Measurements from ENCODE around the gene RELN.

Gene RELN

GRCh38 chr7:104008107-104008506, 18.6 kb upstream of the RELN start:
- H3K4me3 Mint-ChIP-seq: no peak overlapping the region
- H3K9me3 Mint-ChIP-seq: no peaks in the 10 kb centered on the region
- H3K36me3 Mint-ChIP-seq (ENCODE audit: low read depth): no peaks in the 10 kb centered on the region
- no peaks in the 10 kb centered on the region for H3K27me3 Mint-ChIP-seq (ENCODE audit: low read depth)
- no peak overlapping the region for H3K27ac Mint-ChIP-seq
- no peaks in the 10 kb centered on the region for H3K4me1 Mint-ChIP-seq (ENCODE audit: low read depth)

- Mint-ChIP-seq H3K36me3 (ENCODE audit: low read depth) (no peaks in the 10 kb centered on the region), H3K27ac (no peak overlapping the region), H3K4me3 (no peak overlapping the region), H3K27me3 (ENCODE audit: low read depth) (no peaks in the 10 kb centered on the region), H3K9me3 (no peaks in the 10 kb centered on the region), H3K4me1 (ENCODE audit: low read depth) (no peaks in the 10 kb centered on the region)
These were observed 18.2 kb upstream of the RELN start for GRCh38 chr7:104007614-104008013.

- no peaks in the 10 kb centered on the region for H3K4me1 Mint-ChIP-seq (ENCODE audit: low read depth)
- no peak overlapping the region for H3K4me3 Mint-ChIP-seq
- H3K27me3 Mint-ChIP-seq (ENCODE audit: low read depth): no peaks in the 10 kb centered on the region
- no peaks in the 10 kb centered on the region for H3K9me3 Mint-ChIP-seq
- H3K27ac Mint-ChIP-seq: no peak overlapping the region
- no peaks in the 10 kb centered on the region for H3K36me3 Mint-ChIP-seq (ENCODE audit: low read depth)
These were observed 15.7 kb upstream of the RELN start for GRCh38 chr7:104005197-104005596.

GRCh38 chr7:103996639-103997038, 7.2 kb upstream of the RELN start:
- Mint-ChIP-seq H3K36me3 (ENCODE audit: low read depth) (no peaks in the 10 kb centered on the region), H3K4me3 (no peak overlapping the region), H3K9me3 (no peaks in the 10 kb centered on the region)

DNA sequence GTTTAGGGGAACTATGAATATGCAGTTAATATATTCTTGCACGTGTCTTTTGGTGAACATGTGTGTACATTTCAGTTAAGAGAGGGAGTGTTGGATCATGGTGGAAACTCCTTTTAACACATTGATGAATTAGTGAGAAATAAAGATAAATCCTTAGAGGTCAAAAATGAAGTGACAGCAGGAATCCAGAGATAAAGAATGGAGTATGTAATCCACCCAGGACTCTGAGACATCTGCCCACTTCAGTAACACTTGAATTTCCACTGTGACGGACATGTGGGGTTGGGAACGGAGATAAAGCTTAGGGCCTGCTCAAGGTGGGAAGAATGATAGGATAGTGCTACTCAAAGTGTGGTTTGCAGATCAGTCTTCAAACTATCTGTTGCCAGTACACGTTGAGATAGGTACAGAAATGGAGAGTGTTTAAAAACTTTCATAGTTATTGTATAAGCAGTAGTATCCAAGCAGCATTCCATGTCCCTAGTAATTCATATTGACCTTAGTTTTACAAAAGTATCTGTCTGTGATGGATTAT, 6.6 kb upstream of the RELN start:
- Mint-ChIP-seq H3K27me3 (ENCODE audit: low read depth) (peaks cover 21% of the 10 kb centered on the region), H3K4me3 (no peak overlapping the region), H3K27ac (no peak overlapping the region), H3K9me3 (no peaks in the 10 kb centered on the region), H3K4me1 (ENCODE audit: low read depth) (no peaks in the 10 kb centered on the region), H3K36me3 (ENCODE audit: low read depth) (no peaks in the 10 kb centered on the region)

More at GRCh38 chr7:103996639-103997038, 7.2 kb upstream of the RELN start:
- H3K27me3 Mint-ChIP-seq (ENCODE audit: low read depth): peaks cover 15% of the 10 kb centered on the region
- no peak overlapping the region for H3K27ac Mint-ChIP-seq
- no peaks in the 10 kb centered on the region for H3K4me1 Mint-ChIP-seq (ENCODE audit: low read depth)

DNA sequence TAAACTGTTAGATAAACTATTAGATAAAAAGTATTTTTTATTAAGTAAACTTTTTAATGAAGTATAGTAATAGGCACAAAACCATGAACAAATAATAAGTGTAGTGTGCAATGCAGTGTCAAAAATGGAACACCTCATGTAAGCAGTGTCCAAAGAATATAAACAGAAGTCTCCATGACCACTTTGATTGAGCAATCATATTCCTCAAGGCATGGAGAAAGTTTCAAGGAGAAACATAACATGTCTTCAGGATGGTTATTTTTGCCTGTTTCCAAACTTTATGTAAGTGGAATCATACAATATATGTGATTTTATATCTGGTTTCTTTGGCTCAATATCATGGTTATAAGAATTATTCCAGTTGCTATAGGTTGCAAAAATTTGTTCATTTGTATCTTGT, 6.1 kb upstream of the RELN start:
- Mint-ChIP-seq H3K27ac (no peak overlapping the region), H3K27me3 (ENCODE audit: low read depth) (peaks cover 26% of the 10 kb centered on the region), H3K4me3 (no peak overlapping the region), H3K36me3 (ENCODE audit: low read depth) (no peaks in the 10 kb centered on the region), H3K4me1 (ENCODE audit: low read depth) (no peaks in the 10 kb centered on the region), H3K9me3 (no peaks in the 10 kb centered on the region)

DNA sequence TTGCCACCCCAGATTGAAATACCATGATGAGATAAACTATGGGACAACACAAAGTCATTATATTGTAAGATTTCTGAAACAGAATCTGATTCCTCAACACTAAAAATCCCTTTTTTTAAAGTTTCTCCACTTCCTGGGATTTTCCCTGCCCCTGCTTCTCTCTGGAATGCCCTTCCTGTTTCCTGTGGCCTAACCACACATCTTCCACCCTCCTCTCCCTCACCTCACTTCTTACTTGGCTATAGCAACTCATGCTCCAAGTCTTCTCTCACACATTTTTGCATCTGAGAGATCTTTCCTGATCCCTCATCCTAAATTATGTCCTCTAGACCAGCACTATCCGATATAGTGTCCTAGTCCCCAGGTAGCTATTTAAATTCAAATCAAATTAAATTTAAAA, 4.1 kb upstream of the RELN start:
- no peaks in the 10 kb centered on the region for H3K9me3 Mint-ChIP-seq
- no peak overlapping the region for H3K4me3 Mint-ChIP-seq
- peaks cover 3% of the 10 kb centered on the region for H3K36me3 Mint-ChIP-seq (ENCODE audit: low read depth)
- no peak overlapping the region for H3K27ac Mint-ChIP-seq
- H3K27me3 Mint-ChIP-seq (ENCODE audit: low read depth): peaks cover 37% of the 10 kb centered on the region
- peaks cover 3% of the 10 kb centered on the region for H3K4me1 Mint-ChIP-seq (ENCODE audit: low read depth)

DNA sequence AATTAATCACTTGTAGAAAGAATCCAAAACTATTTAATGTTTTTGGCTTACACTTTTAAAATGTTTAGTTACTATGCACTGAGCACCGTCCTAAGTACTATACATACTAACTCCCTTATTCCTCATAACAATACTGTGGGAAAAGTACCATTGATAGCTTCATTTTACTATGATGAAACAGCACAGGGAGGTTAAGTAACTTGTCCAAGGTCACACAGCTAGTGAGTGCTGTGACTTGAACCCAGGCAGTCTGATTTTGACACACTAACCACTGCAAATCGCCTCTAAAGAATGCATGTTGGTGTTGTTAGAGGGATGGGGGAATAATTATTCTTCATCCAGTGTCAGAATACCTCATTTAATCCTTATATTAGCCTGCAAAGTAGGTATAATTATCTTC, 1.9 kb upstream of the RELN start:
- Mint-ChIP-seq H3K27ac (no peak overlapping the region), H3K4me1 (ENCODE audit: low read depth) (peaks cover 3% of the 10 kb centered on the region), H3K36me3 (ENCODE audit: low read depth) (peaks cover 3% of the 10 kb centered on the region), H3K9me3 (no peaks in the 10 kb centered on the region), H3K27me3 (ENCODE audit: low read depth) (peaks cover 53% of the 10 kb centered on the region), H3K4me3 (no peak overlapping the region)

GRCh38 chr7:103990991-103991390, 1.5 kb upstream of the RELN start:
- peaks cover 55% of the 10 kb centered on the region for H3K27me3 Mint-ChIP-seq (ENCODE audit: low read depth)
- no peak overlapping the region for H3K27ac Mint-ChIP-seq
- H3K4me1 Mint-ChIP-seq (ENCODE audit: low read depth): peaks cover 3% of the 10 kb centered on the region
- H3K9me3 Mint-ChIP-seq: no peaks in the 10 kb centered on the region
- H3K4me3 Mint-ChIP-seq: no peak overlapping the region
- H3K36me3 Mint-ChIP-seq (ENCODE audit: low read depth): peaks cover 3% of the 10 kb centered on the region

- Mint-ChIP-seq H3K27me3 (ENCODE audit: low read depth) (peaks cover 63% of the 10 kb centered on the region), H3K9me3 (no peaks in the 10 kb centered on the region), H3K4me3 (peak overlapping the region; percentile 50), H3K27ac (no peak overlapping the region), H3K36me3 (ENCODE audit: low read depth) (peaks cover 3% of the 10 kb centered on the region), H3K4me1 (ENCODE audit: low read depth) (peaks cover 3% of the 10 kb centered on the region)
These were observed 618 bp upstream of the RELN start for GRCh38 chr7:103989785-103990767.

DNA sequence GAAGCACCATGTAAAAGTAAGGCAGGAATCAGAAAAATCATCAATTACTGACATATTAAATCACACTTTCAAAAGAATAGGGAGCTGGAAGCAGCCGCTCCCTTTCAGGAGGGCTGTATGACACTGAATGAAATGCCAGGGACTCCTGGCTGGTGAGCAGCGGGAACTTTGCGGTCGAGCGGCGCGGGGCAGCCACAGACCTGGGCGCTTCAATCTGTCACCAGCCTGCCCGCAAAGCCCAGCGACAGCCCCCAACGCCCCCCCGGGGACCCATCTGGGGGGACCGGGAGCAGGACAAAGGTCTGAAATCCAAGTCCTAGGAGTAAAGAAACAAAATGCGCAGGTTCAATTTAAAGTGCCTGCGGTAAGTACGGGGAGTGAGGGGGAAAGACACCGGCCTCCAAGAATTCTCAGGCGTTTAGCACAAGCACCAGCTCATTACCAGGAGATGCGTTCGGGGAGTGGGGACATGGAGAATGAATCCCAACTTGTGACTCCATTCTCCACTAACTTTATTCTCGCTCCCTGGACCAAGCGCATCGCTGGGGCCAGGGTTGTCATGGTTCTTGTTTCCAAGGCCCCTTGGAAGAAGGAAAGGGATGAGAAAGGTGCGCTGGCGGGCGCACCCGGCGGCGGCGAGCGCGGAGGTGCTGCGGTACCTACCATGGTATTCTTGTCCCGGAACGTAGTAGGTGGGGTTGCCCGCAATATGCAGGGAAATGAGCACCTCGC, 824 bp downstream of the RELN start:
- no peak overlapping the region for H3K4me3 Mint-ChIP-seq
- H3K27me3 Mint-ChIP-seq (ENCODE audit: low read depth): peaks cover 67% of the 10 kb centered on the region
- peaks cover 3% of the 10 kb centered on the region for H3K4me1 Mint-ChIP-seq (ENCODE audit: low read depth)
- no peaks in the 10 kb centered on the region for H3K9me3 Mint-ChIP-seq
- peaks cover 3% of the 10 kb centered on the region for H3K36me3 Mint-ChIP-seq (ENCODE audit: low read depth)
- H3K27ac Mint-ChIP-seq: no peak overlapping the region

- Mint-ChIP-seq H3K4me3 (no peak overlapping the region), H3K27me3 (ENCODE audit: low read depth) (peaks cover 62% of the 10 kb centered on the region), H3K36me3 (ENCODE audit: low read depth) (peaks cover 3% of the 10 kb centered on the region), H3K4me1 (ENCODE audit: low read depth) (peaks cover 3% of the 10 kb centered on the region), H3K27ac (no peak overlapping the region), H3K9me3 (no peaks in the 10 kb centered on the region)
These were observed 2.0 kb downstream of the RELN start for GRCh38 chr7:103987451-103987850.

DNA sequence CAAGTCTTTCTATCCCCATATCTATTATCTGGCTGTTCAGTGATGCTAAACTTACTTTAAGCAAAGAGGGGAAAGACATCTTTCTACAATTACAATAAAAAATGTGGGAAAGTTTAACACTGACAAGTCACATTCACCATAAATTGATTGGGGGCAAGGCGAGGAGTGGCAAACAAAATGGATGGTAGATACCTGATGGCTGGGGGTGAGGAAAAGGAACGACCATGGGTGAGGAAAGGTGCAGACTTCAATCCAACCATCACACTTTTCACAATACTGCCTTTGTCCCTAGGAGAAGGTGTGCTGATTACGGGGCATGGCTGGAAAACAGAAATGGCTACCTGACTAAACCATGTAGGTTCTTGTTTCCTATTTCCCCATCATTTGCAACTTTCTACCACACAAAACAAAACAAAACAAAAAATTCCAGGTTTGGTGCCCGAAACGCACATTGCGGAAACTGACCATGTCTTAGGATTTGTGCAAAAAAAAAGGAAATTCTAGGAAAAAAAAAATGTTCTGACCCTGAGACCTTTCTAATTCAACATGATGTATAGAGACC, 3.8 kb downstream of the RELN start:
- H3K9me3 Mint-ChIP-seq: no peaks in the 10 kb centered on the region
- peaks cover 3% of the 10 kb centered on the region for H3K36me3 Mint-ChIP-seq (ENCODE audit: low read depth)
- no peak overlapping the region for H3K4me3 Mint-ChIP-seq
- H3K4me1 Mint-ChIP-seq (ENCODE audit: low read depth): peaks cover 3% of the 10 kb centered on the region
- H3K27ac Mint-ChIP-seq: no peak overlapping the region
- peaks cover 49% of the 10 kb centered on the region for H3K27me3 Mint-ChIP-seq (ENCODE audit: low read depth)

GRCh38 chr7:103984050-103984449, 5.4 kb downstream of the RELN start:
- Mint-ChIP-seq H3K4me1 (ENCODE audit: low read depth) (no peaks in the 10 kb centered on the region), H3K36me3 (ENCODE audit: low read depth) (no peaks in the 10 kb centered on the region), H3K4me3 (no peak overlapping the region), H3K9me3 (no peaks in the 10 kb centered on the region), H3K27ac (no peak overlapping the region), H3K27me3 (ENCODE audit: low read depth) (peaks cover 42% of the 10 kb centered on the region)

Measured in T-helper 1 cell treated with Interleukin-12 subunit alpha and Interleukin-12 subunit beta and Interleukin-4 antibody, amounts not matched to agents 30 μg/mL and 1 μg/mL, for 36 hours (primary cell).